DMS79 treated with DMSO at 0.1 percent for 48 hours (cell line): ENCODE data around the gene SHC1.

ENCODE experiments used
- DNase-seq: peaks from one replicate; lab custom pipeline; 2025; lab: John Stamatoyannopoulos, UW

The SHC1 gene

GRCh38 chr1:154970631-154971340, at the start of gene SHC1:
TSS of gene SHC1 (minus strand) at chr1:154970747. CDS start at chr1:154970526, 221 bp downstream.
- no peak for DNase-seq

DNA sequence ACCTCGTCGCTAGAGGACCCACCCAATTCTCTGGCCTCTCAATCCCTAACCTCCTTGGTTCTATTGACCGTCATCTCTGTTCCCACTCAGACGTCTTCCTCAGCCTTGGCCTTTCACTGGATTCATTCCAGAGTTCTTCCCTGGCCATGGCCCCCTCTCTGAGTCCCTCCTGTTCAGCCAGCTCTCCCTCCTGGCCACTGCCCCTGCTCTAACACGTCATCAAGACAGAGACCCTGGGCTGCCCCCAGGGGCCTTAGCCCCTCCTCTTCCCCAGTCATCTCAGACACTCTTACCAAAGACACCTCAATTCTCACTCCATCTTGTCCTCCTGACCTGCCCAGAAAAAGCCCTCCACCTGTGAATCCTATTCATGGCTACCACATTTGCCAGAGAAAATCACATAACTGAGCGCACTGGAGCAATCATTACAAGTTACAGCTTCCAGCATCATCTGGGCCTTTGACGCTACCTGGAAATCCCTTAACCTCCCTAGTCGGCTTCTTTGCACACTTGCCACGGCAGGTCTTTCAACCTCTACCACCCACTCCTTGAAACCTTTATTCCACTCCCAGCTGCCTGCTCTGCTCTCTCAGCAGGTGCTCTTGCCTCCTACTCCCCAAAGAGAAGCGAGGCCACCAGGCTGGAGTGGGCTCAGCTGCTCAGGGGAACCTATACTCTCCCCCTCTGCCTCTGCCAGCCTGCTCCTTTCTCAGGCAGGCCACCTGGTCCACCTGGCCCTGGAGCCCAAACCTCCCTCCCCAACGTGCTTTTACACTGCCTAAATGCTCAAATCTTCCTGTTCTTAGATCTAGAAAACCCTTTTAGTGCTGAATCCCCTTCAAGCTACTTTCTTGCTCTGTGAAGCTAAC, 49.1 kb upstream of the SHC1 start:
- DNase-seq = no peak

- no peak for DNase-seq
These were observed 48.2 kb upstream of the SHC1 start for GRCh38 chr1:155018617-155019348.

GRCh38 chr1:155017946-155018316, 47.4 kb upstream of the SHC1 start:
- DNase-seq = no peak

- no peak for DNase-seq
These were observed 46.7 kb upstream of the SHC1 start for GRCh38 chr1:155017041-155017945.

GRCh38 chr1:155016231-155016831, 45.8 kb upstream of the SHC1 start:
- DNase-seq = no peak

DNA sequence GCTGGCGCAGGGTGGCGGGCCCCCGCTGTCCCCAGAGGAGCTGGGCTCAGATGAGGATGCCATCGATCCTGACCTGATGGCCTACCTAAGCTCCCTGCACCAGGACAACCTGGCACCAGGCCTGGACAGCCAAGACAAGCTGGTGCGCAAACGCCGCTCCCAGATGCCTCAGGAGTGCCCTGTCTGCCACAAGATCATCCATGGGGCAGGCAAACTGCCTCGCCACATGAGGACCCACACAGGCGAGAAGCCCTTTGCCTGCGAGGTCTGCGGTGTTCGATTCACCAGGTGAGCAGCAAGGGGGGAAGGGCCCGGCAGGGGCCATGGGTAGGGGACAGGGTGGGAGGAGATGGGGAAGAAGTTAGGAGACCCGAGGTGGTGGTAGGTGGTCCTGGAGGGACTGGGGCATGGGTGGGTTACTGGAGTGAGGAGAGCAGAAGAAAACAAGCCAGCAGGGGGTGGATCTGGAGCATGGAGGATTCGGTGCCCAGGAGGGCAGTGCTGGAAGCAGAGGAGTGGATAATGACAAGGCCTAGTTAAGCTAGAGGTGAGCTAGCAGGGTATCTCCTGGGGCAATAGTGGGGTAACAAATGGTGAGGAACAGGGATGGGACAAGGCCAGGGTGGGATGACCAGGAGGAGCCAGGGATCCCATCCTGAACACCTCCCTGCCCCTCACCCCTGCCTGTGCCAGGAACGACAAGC, 45.1 kb upstream of the SHC1 start:
- DNase-seq = no peak

DNA sequence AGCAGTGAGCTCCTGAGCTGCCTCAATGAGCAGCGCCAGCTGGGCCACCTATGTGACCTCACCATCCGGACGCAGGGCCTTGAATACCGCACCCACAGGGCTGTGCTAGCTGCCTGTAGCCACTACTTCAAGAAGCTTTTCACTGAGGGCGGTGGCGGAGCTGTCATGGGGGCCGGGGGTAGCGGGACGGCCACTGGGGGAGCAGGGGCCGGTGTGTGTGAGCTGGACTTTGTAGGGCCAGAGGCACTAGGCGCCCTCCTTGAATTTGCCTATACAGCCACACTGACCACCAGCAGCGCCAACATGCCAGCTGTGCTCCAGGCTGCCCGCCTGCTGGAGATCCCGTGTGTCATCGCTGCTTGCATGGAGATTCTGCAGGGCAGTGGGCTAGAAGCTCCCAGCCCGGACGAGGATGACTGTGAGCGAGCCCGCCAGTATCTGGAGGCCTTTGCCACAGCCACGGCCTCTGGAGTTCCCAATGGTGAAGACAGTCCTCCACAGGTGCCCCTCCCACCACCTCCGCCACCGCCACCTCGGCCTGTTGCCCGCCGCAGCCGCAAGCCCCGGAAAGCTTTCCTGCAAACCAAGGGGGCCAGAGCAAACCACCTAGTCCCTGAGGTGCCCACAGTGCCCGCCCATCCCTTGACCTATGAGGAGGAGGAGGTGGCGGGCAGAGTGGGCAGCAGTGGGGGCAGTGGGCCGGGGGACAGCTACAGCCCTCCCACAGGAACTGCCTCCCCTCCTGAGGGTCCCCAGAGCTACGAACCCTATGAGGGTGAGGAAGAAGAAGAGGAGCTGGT, 44.4 kb upstream of the SHC1 start:
- no peak for DNase-seq

DNA sequence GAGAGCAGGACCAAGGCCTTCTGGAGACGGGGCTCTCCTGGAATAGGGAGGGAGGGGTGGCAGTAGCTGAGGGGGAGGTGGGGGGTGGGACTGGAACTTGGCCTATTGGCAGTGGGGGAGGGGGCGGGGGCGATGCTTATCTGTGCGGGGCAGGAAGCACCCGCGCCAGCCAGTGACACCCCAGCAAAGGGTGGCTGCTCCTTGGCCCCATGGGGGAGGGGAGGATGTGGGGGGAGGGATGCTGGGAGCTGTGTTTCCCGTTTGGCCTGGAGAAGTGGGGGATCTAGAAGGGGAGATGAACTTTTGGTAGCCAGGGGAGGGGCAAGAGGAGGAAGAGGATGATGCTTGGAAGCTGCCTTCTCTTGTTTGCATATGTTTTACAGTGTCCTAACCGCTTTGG, 43.1 kb upstream of the SHC1 start:
- DNase-seq = no peak

GRCh38 chr1:155012776-155013602, 42.4 kb upstream of the SHC1 start:
- no peak for DNase-seq

DNA sequence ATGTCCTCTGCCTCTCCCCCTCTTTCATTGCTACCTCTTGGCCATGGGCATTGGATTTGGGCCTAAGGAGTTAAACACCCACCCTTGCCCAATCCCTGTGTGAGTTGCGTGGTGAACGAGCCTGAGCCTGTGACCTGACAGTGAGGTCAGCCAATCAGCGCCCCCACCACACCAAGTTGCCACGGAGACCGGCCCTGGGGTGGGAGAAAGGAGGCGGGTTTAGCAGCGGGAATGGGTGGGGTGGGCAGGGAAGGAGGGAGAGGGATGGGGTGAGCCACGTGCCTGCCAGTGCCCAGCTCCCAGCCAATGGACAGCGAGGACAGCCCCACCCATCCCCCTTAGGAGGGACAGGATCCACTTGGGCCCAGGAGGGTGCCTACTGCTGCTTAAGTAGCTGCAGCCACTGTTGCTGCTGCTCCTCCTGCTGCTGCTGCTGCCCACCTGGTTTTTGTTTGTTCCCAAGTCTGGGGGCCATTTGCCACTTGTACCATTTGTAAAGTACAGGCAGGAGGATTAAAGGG, 41.5 kb upstream of the SHC1 start:
- DNase-seq = peak; percentile 57

DNA sequence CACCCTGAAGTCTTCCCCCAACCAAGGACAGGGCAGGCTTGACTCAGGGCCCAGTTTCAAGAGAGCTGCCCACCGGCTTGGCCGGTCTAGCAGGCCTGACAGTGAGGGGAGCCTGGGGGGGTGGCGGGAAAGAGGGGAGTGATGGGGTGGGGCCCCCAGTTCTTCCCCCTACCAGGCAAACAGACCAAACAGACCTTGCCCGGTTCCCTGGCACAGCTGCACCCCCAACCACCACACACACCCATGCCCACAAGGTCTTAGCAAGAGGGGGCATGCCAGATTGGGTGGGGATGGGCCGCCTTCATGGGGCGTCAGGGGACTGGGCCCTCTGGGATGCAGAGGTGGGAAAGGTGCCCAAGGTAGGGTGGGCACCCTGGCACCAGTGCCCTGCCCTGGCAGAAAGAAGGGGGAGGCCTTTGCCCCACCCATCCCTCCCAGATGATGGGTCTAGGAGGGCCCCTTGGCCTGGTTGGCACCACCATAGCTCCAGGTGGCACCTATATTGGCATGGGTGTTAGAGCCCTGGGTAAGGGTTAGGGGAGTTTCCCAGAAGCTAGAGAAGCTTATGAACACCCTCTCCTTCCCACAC, 41.0 kb upstream of the SHC1 start:
- DNase-seq = no peak

DNA sequence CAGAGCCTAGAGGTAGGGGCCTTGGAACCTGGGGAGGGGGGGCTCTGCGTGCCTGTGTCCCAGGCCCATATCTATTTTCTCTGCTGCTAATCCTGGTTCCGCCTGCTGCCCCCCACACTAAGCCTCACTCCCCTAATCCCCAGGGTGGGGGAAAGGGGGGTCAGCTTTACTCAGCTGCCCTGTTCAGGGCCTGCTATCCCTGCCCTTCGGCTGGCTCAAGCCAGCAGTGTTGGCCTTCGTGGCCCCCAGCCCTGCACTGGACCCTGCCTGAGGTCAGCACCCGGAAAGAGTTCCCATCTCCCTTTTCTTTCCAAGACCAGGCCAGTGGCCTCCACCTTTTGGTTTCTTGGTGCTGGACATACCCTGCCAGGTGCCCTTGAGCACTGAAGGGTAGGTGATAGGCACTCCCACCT, 40.5 kb upstream of the SHC1 start:
- DNase-seq = no peak

DNA sequence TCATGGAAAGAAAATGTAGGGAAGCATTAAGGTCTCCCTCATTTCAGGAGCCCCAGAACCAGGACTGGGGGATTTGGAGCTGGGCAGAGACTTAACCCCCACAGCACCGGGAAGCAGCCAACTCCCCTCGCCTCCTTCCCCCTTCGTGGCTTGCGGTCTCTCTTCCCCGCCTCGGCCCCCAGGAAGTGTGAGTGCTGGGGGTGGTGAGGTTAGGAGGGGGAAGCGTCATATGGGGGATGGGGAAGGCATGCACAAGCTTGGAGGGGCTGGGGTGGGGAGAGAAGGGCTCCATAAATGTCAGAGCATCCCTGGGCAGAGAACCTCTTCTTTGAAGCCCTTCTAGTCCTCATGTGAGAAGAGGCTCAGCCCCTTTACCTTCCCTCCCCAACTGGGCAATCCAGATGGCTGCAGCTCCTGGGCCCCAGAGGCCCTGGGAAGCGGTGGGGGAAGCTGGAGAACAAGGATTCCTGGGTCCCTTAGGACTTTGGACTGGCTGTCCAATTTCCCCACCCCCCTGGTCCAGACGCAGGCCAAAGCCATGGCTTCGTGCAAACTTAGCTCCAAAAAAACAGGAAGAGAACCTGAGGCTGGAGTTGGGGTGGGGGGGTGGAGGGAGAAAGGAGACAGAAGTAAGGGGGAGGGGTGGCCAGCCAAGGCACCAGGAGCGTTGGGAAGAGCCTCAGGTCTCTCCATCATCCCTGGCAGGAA, 39.8 kb upstream of the SHC1 start:
- DNase-seq = no peak

DNA sequence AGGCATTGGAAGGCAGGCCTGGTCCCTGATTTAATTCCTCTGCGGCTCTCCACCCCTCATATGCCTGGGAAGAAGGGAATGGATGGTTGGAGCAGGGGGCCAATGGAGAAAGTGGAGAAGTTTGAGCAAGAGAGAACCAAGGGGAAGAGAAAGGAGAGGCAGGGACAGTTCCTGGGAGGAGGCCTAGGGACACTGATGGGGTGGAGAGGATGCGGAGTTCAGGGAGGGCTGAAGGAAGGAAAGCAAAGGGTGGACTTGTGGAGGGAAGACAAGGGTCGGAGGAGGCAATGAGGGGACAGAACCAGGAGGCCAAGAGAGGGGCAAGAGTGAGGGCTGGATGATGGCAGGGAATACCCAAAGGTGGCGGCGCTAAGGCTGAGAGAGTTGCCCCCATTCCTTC, 39.2 kb upstream of the SHC1 start:
- no peak for DNase-seq

- DNase-seq = no peak
These were observed 38.7 kb upstream of the SHC1 start for GRCh38 chr1:155009221-155009711.
